GM23338 (cell line): ENCODE data around the gene SPRR2E. TPM values are rescaled to one million over a fixed set of nuclear protein-coding genes. Genes with fewer than 3 reads are reported as not detected.

Experiments used
- ATAC-seq: fragments of 200-7000 bp; cut with Tn5 transposase; 3 replicates; pipeline ENCODE4 v1.9.1; 2020
- DNase-seq: peaks from one replicate; pipeline ENCODE4 v3.0.0-alpha.2; 2015; ENCODE audit warnings: low spot score
- H2AFZ ChIP-seq: fragments of 200-600 bp; sonication (generic); 2 replicates; pipeline ENCODE4 v1.8.0; 2016; ENCODE audit warnings: antibody characterized with exemption, mild to moderate bottlenecking, moderate library complexity
- H3F3A ChIP-seq: fragments of 200-600 bp; sonication (generic); replicated peaks from 2 replicates; pipeline ENCODE4 v1.8.0; 2017; ENCODE audit warnings: antibody characterized with exemption, mixed run types, low read depth
- H3K27ac ChIP-seq: fragments of 200-600 bp; sonication (generic); 2 replicates; pipeline ENCODE4 v1.6.1; 2016; ENCODE audit warnings: low read depth
- H3K27me3 ChIP-seq: fragments of 200-600 bp; sonication (generic); 2 replicates; pipeline ENCODE4 v1.8.0; 2016; ENCODE audit warnings: mild to moderate bottlenecking, mixed run types, moderate library complexity; ENCODE audit not compliant: insufficient read depth
- H3K36me3 ChIP-seq: fragments of 200-600 bp; sonication (generic); 2 replicates; pipeline ENCODE4 v1.8.0; 2016; ENCODE audit warnings: mild to moderate bottlenecking; ENCODE audit not compliant: insufficient read depth
- H3K4me1 ChIP-seq: fragments of 200-600 bp; sonication (generic); 2 replicates; pipeline ENCODE4 v1.8.0; 2016; ENCODE audit warnings: mild to moderate bottlenecking, moderate library complexity; ENCODE audit not compliant: insufficient read depth
- H3K4me2 ChIP-seq: fragments of 200-600 bp; sonication (generic); 2 replicates; pipeline ENCODE4 v1.7.1; 2017; ENCODE audit warnings: mixed run types
- H3K4me3 ChIP-seq: fragments of 200-600 bp; sonication (generic); 2 replicates; pipeline ENCODE4 v1.6.1; 2016; ENCODE audit warnings: mixed run types
- H3K79me2 ChIP-seq: fragments of 200-600 bp; sonication (generic); replicated peaks from 2 replicates; pipeline ENCODE4 v1.8.0; 2017; ENCODE audit warnings: mild to moderate bottlenecking; ENCODE audit not compliant: insufficient read depth
- H3K9me2 ChIP-seq: fragments of 200-600 bp; sonication (generic); 2 replicates; pipeline ENCODE4 v1.8.0; 2017; ENCODE audit not compliant: insufficient read depth
- H4K20me1 ChIP-seq: fragments of 200-600 bp; sonication (generic); replicated peaks from 2 replicates; pipeline ENCODE4 v1.8.0; 2017; ENCODE audit warnings: mild to moderate bottlenecking; ENCODE audit not compliant: insufficient read depth
- H3K27ac Mint-ChIP-seq: 2 replicates; pipeline ENCODE4 v1.8.0; 2020; ENCODE audit warnings: inconsistent platforms, mild to moderate bottlenecking, moderate library complexity, mixed read lengths
- H3K27me3 Mint-ChIP-seq: 3 replicates; pipeline ENCODE4 v1.8.0; 2022; ENCODE audit warnings: low read depth, mild to moderate bottlenecking, moderate library complexity, mixed read lengths, inconsistent platforms; ENCODE audit not compliant: insufficient read depth, poor library complexity
- H3K36me3 Mint-ChIP-seq: 3 replicates; pipeline ENCODE4 v1.8.0; 2021; ENCODE audit warnings: low read depth, mild to moderate bottlenecking, inconsistent platforms, moderate library complexity, mixed read lengths
- H3K4me1 Mint-ChIP-seq: 3 replicates; pipeline ENCODE4 v1.8.0; 2020; ENCODE audit warnings: mild to moderate bottlenecking, inconsistent platforms, mixed read lengths
- H3K4me3 Mint-ChIP-seq: 3 replicates; pipeline ENCODE4 v1.8.0; 2021; ENCODE audit warnings: moderate library complexity, mild to moderate bottlenecking, inconsistent platforms, mixed read lengths
- H3K9me3 Mint-ChIP-seq: 3 replicates; pipeline ENCODE4 v1.8.0; 2020; ENCODE audit warnings: moderate library complexity, mild to moderate bottlenecking, inconsistent platforms, mixed read lengths
- EZH2 ChIP-seq: fragments of 200-600 bp; sonication (generic); IDR thresholded peaks from one replicate; pipeline ENCODE4 v1.8.0; 2017; ENCODE audit warnings: antibody characterized with exemption, mild to moderate bottlenecking, low read depth; ENCODE audit not compliant: unreplicated experiment
- EZH2phosphoT487 ChIP-seq: fragments of 200-600 bp; sonication (generic); IDR thresholded peaks from one replicate; pipeline ENCODE4 v1.8.1; 2018; ENCODE audit warnings: antibody characterized with exemption; ENCODE audit not compliant: unreplicated experiment
- JUNB ChIP-seq: IDR thresholded peaks from one replicate; pipeline ENCODE4 v1.6.1; 2016; ENCODE audit warnings: antibody characterized with exemption; ENCODE audit not compliant: unreplicated experiment
- NANOG ChIP-seq: IDR thresholded peaks from 2 replicates; pipeline ENCODE4 v1.6.1; 2016; ENCODE audit warnings: antibody characterized with exemption, borderline replicate concordance
- POLR2AphosphoS5 ChIP-seq: IDR thresholded peaks from 2 replicates; pipeline ENCODE4 v1.6.1; 2016; ENCODE audit warnings: antibody characterized with exemption, low read depth
- REST ChIP-seq: IDR thresholded peaks from one replicate; pipeline ENCODE4 v1.6.1; 2018; ENCODE audit warnings: antibody characterized with exemption; ENCODE audit not compliant: unreplicated experiment
- STAT1 ChIP-seq: IDR thresholded peaks from one replicate; pipeline ENCODE4 v1.6.1; 2016; ENCODE audit warnings: antibody characterized with exemption; ENCODE audit not compliant: unreplicated experiment
- ZNF114 ChIP-seq: fragments of 250-450 bp; sonication (Bioruptor Pico); IDR thresholded peaks from 2 replicates; pipeline ENCODE4 v1.5.0; 2020; ENCODE audit warnings: mild to moderate bottlenecking, moderate library complexity
- ZNF462 ChIP-seq: fragments of 250-450 bp; sonication (Bioruptor Pico); IDR thresholded peaks from 2 replicates; pipeline ENCODE4 v1.5.0; 2020; ENCODE audit warnings: mild to moderate bottlenecking, moderate library complexity
- polyA plus RNA-seq: library from polyadenylated mRNA; unstranded; fragments of >200 nt; fragmentation: Nextera tagmentation; extraction: Ambion mirVana; gene quantifications from 2 replicates; pipeline ENCODE4 v1.2.1, GENCODE V29; 2016
- total RNA-seq: library from RNA; depleted of rRNA; stranded (reverse); fragments of >200 nt; shearing (Covaris generic); gene quantifications from 2 replicates; pipeline ENCODE4 v1.2.3, GENCODE V29; 2014
- TF ChIP-seq, protein P1 (sequence below), 2 experiments: fragments of 200-600 bp in 1 of 2; sonication (generic) in 1 of 2; conservative IDR thresholded peaks; 2 replicates each; pipeline versions ENCODE4 v1.5.1 to v1.6.1; 2016 to 2017; ENCODE audit warnings: antibody characterized with exemption in 2 of 2, low read depth in 2 of 2, mild to moderate bottlenecking in 2 of 2, moderate library complexity in 1 of 2

The SPRR2E gene
- total and polyA plus RNA-seq, 2 experiments from 2014 or later: not detected

GRCh38 chr1:153100245-153100644 lies 5.9 kb upstream of the SPRR2E start (continued):
- TF ChIP-seq, protein P1, sequence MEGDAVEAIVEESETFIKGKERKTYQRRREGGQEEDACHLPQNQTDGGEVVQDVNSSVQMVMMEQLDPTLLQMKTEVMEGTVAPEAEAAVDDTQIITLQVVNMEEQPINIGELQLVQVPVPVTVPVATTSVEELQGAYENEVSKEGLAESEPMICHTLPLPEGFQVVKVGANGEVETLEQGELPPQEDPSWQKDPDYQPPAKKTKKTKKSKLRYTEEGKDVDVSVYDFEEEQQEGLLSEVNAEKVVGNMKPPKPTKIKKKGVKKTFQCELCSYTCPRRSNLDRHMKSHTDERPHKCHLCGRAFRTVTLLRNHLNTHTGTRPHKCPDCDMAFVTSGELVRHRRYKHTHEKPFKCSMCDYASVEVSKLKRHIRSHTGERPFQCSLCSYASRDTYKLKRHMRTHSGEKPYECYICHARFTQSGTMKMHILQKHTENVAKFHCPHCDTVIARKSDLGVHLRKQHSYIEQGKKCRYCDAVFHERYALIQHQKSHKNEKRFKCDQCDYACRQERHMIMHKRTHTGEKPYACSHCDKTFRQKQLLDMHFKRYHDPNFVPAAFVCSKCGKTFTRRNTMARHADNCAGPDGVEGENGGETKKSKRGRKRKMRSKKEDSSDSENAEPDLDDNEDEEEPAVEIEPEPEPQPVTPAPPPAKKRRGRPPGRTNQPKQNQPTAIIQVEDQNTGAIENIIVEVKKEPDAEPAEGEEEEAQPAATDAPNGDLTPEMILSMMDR (conservative IDR thresholded peaks at IDR 0.05; ENCODE audit: low read depth in 2 of 2): no peak

DNA sequence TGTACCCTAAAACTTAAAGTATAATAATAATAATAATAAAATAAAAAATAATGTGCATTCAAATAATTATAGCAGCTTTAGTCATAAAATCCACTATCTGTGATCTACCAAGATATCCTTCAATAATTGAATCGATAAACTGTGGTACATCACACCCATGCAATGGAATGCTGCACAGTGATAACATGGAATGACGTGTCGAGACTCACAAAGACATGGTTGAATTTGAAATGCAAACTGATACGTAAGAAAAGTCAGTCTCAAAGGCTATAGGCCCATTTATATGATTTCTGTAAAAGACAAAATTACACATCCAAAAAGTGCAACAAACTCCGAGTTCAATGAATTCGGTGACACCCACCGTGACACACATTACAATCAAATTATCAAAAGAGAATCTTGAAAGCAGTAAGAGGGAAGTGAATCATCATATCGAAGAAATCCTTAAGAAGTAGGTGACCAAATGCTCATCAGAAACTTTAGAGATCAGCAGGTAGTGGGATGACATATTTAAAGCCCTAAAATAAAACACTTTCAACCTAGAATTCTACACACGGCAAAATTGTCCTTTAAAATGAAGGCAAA lies 5.2 kb upstream of the SPRR2E start:
- Histone ChIP-seq H3K4me3 (no peak overlapping the region), H3K4me2 (no peak overlapping the region), H3K27ac (no peak overlapping the region), H3K36me3 (no peaks in the 10 kb centered on the region), H3K4me1 (no peaks in the 10 kb centered on the region), H2AFZ (no peak overlapping the region), H3K79me2 (no peaks in the 10 kb centered on the region), H3F3A (no peaks in the 10 kb centered on the region), H3K27me3 (no peaks in the 10 kb centered on the region), H4K20me1 (no peaks in the 10 kb centered on the region), H3K9me2 (no peaks in the 10 kb centered on the region)
- no peaks in the 10 kb centered on the region; the same call in 2 of the 3 replicates for H3K9me3 Mint-ChIP-seq
- no peak overlapping the region for H3K27ac Mint-ChIP-seq
- no peak for DNase-seq
- ATAC-seq: no peak
- H3K4me1 Mint-ChIP-seq: no peaks in the 10 kb centered on the region; the same call in 2 of the 3 replicates
- peaks cover 4% of the 10 kb centered on the region for H3K27me3 Mint-ChIP-seq
- no peak overlapping the region for H3K4me3 Mint-ChIP-seq
- H3K36me3 Mint-ChIP-seq: no peaks in the 10 kb centered on the region
- TF ChIP-seq REST (no peak), ZNF462 (CRISPR knock-in tag) (no peak), STAT1 (no peak), ZNF114 (CRISPR knock-in tag) (no peak), EZH2 (no peak), EZH2phosphoT487 (no peak), JUNB (no peak), NANOG (no peak), POLR2AphosphoS5 (no peak)
- TF ChIP-seq, protein P1 (conservative IDR thresholded peaks at IDR 0.05; ENCODE audit: low read depth in 2 of 2): no peak
